Kidney epithelial cell (primary cell): ENCODE data around the gene MPC1. TPM values are rescaled to one million over a fixed set of nuclear protein-coding genes. Genes with fewer than 3 reads are reported as not detected.

ENCODE experiments used
- DNase-seq: peaks from one replicate; pipeline ENCODE4 v3.0.0-alpha.2; 2010; ENCODE audit warnings: low read depth
- H3K27me3 ChIP-seq: 2 replicates; pipeline ENCODE4 v1.6.0; 2011; ENCODE audit warnings: low read length; ENCODE audit not compliant: control insufficient read depth, insufficient read depth
- H3K36me3 ChIP-seq: 2 replicates; pipeline ENCODE4 v1.5.1; 2011; ENCODE audit warnings: low read length; ENCODE audit not compliant: control insufficient read depth, insufficient read depth
- H3K4me3 ChIP-seq: 2 replicates; pipeline ENCODE4 v1.5.1; 2011; ENCODE audit warnings: low read depth, mild to moderate bottlenecking, control low read depth, low read length
- total RNA-seq: library from RNA; depleted of rRNA; stranded (reverse); fragments of >200 nt; gene quantifications from 2 replicates; pipeline ENCODE4 v1.2.3, GENCODE V29; 2015
- TF ChIP-seq, protein P1 (sequence below): IDR thresholded peaks from 2 replicates; pipeline ENCODE4 v1.5.1; 2011; ENCODE audit warnings: mild to moderate bottlenecking, moderate library complexity, low read length, control low read depth, inconsistent platforms; ENCODE audit not compliant: insufficient read depth, poor library complexity, severe bottlenecking

Gene MPC1
- total RNA-seq, 1 donor from 2014 or later, result 20.3 TPM

DNA sequence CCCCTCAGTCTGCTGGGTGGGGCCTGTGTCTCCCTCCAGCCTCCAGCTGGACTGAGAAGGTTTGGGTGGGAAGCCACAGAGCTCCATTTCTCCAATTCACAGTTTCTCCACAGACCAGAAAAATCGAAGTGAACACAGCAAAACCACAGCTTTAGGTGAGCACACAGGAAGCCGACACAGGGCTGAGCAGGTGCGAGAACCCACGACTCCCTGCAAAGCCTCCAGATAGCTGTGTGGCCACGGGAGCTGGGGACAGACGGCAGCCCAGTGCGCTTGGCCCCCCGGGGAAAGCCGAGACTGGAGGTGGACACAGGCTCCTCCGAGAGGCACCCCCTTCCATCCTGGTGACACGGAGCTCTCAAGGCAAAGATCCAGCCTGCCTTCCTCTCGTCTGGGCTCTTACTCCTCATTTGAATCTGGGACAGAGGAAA, 29.0 kb upstream of the MPC1 start:
- no peaks in the 10 kb centered on the region for H3K27me3 ChIP-seq
- no peaks in the 10 kb centered on the region for H3K36me3 ChIP-seq
- TF ChIP-seq, protein P1, sequence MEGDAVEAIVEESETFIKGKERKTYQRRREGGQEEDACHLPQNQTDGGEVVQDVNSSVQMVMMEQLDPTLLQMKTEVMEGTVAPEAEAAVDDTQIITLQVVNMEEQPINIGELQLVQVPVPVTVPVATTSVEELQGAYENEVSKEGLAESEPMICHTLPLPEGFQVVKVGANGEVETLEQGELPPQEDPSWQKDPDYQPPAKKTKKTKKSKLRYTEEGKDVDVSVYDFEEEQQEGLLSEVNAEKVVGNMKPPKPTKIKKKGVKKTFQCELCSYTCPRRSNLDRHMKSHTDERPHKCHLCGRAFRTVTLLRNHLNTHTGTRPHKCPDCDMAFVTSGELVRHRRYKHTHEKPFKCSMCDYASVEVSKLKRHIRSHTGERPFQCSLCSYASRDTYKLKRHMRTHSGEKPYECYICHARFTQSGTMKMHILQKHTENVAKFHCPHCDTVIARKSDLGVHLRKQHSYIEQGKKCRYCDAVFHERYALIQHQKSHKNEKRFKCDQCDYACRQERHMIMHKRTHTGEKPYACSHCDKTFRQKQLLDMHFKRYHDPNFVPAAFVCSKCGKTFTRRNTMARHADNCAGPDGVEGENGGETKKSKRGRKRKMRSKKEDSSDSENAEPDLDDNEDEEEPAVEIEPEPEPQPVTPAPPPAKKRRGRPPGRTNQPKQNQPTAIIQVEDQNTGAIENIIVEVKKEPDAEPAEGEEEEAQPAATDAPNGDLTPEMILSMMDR, result no peak
- H3K4me3 ChIP-seq, result no peak overlapping the region
- DNase-seq, result no peak

DNA sequence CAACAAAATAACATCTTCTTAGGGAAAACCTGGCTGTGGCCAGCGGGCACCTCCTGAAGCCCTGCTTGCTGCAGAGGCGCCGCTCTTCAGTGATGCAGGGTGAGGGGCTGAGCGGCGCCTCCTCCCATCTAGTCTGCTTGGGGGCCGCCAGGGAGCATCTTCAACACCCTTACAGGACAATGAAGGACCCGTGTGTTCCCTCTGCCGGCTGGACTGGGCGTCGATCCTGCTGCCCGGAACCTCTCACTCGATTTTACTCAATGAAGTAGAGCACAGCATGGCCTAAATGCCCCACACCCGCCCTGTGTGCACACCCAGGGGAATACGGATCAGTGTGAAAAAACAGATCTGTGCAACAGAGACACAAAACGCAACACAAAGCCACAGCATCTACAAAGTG, 28.5 kb upstream of the MPC1 start:
- Histone ChIP-seq H3K36me3 (no peaks in the 10 kb centered on the region), H3K4me3 (no peak overlapping the region), H3K27me3 (no peaks in the 10 kb centered on the region)
- DNase-seq, result no peak
- TF ChIP-seq, protein P1, result no peak

DNA sequence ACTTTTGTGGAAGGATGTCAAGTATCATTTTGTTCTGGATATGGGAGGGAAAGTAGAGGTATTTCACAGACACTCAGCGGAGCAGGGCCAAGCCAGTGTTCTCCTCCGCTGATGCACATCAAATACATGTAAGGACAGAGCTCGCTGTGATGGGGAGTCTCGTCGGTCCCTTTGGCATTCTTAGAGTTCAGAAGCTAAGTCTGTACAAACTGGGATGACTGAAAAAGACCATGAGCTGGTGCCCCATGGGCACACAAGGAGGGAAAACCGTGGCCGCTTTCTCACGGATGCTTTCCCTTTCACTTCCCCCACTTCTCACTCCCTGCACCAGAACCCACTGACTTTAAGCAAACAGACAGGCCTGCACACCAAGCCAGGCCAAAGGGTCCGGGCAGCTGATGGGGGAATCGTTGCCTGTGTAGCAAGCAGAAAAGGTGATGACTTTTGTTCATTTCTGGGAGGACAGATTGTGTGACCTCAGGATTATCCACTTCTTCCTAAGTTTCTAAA, 27.7 kb upstream of the MPC1 start:
- TF ChIP-seq, protein P1, result no peak
- H3K4me3 ChIP-seq, result no peak overlapping the region

DNA sequence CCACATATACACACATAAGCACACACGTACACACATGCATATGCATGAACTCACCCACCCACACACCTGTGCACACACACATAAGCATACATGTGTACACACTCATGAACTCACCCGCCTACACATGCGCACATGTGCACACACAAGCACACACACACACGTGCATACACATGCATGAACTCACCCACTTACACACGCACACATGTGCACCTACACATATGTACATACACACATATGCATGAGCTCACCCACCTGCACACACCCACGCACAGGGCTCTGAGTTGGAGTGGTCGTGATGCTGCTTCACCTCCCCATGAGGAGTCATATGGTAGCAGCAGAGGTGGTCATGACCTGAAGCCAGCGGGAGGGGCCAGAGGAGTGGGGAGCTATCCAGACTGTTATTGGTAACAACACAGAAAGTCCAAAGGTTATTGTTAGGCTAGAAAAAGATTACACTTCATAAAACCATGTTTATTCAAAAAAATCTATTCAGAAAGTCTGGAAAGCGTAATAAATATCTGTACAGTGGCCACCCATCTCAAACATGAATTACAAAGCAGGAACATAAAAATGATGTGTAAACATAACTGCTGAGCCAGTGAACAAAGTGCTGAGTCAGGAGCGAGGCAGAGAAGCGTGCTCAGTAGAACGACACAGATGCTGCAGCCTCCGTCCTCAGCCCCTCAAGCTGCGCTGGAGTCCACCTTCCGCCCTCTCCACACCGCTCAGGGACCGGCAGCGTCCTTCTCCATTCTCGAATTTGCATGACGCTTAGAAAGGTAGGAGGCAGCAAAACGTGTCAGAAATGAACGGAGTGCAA, 26.4 kb upstream of the MPC1 start:
- TF ChIP-seq, protein P1, result no peak
- H3K4me3 ChIP-seq, result no peak overlapping the region
- no peak for DNase-seq
- H3K36me3 ChIP-seq, result no peaks in the 10 kb centered on the region
- peaks cover 10% of the 10 kb centered on the region for H3K27me3 ChIP-seq

More for the DNA sequence above, 27.7 kb upstream of the MPC1 start:
- Histone ChIP-seq H3K36me3 (no peaks in the 10 kb centered on the region), H3K27me3 (peaks cover 4% of the 10 kb centered on the region)
- DNase-seq, result no peak

DNA sequence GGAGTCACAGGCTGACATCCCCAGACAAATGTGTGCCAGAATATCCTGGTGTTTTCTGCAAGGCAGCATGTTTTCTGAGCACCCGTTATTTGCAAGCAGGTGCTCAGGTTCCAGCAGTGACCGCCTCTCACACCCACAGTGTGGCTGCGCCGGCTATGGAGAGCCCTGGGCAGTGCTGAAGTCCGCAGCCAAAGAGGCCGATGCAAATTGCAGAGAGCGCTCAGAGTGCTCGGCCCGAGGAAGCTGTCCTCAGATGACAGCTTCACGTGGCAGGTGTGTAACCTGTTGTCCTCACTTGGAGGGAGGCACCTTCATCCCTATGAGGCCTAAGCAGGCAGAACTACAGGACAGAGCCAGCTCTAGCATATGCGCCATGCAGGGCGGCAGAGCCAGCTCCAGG, 23.5 kb upstream of the MPC1 start:
- peaks cover 12% of the 10 kb centered on the region for H3K27me3 ChIP-seq
- TF ChIP-seq, protein P1, result no peak
- H3K36me3 ChIP-seq, result no peaks in the 10 kb centered on the region
- no peak overlapping the region for H3K4me3 ChIP-seq
- DNase-seq, result no peak

DNA sequence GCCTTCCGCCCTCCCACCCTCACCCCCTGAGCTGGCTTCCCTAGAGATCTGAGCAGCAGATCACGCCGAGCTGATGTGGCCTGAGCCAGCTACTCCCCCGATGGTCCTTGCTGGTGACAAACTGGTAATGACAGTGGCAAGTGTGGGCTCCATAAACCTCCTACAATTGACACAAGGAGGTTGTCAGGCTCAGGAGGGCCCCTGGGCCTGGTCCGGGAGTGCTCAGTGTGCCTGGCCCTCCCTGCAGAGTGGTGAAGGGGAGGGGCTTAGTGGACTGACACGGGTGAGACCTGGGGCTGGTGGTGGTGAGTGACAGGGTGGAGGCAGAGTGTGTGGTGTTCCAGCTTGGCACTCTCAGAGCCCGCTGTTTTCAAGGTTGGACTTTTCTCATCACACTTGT, 22.6 kb upstream of the MPC1 start:
- H3K36me3 ChIP-seq, result no peaks in the 10 kb centered on the region
- peaks cover 12% of the 10 kb centered on the region for H3K27me3 ChIP-seq
- H3K4me3 ChIP-seq, result no peak overlapping the region
- no peak for DNase-seq
- TF ChIP-seq, protein P1, result no peak
